Urinary bladder (tissue), 4 donors: Measurements from ENCODE around the gene GPX2. TPM values are rescaled to one million over a fixed set of nuclear protein-coding genes. Genes with fewer than 3 reads are reported as not detected.

Source experiments
- DNase-seq: peaks from one replicate; pipeline ENCODE4 v3.0.0-alpha.2; 2015; ENCODE audit errors: extremely low spot score
- H3K27ac ChIP-seq: one replicate; pipeline ENCODE4 v1.5.1; 2013; ENCODE audit warnings: low read depth, mild to moderate bottlenecking, moderate library complexity
- H3K36me3 ChIP-seq: one replicate; pipeline ENCODE4 v1.6.1; 2013; ENCODE audit warnings: mild to moderate bottlenecking, moderate library complexity; ENCODE audit not compliant: insufficient read depth
- H3K4me1 ChIP-seq: one replicate; pipeline ENCODE4 v1.6.1; 2013; ENCODE audit warnings: mild to moderate bottlenecking, moderate library complexity; ENCODE audit not compliant: insufficient read depth
- H3K4me3 ChIP-seq: one replicate; pipeline ENCODE4 v1.5.1; 2013; ENCODE audit warnings: low read depth, low read length
- WGBS: extraction: QIAGEN DNeasy Blood & Tissue Kit; methylation state at CpG from one replicate; pipeline ENCODE4 v1.1.7; 2013; 5-methylcytosine and 5-hydroxymethylcytosine counted together
- polyA plus RNA-seq: library from polyadenylated mRNA; stranded (reverse); fragments of 200-250 nt; gene quantifications from one replicate; pipeline ENCODE4 v1.2.3, GENCODE V29; 2013
- total RNA-seq: library from RNA; depleted of rRNA; stranded (reverse); fragments of >200 nt; gene quantifications from one replicate; pipeline ENCODE4 v1.2.3, GENCODE V29; 2014
- donor health status: healthy with polysubstance abuse.
- donor health status: healthy.

The GPX2 gene
- total and polyA plus RNA-seq, 2 donors: 21.0 to 191 TPM

DNA sequence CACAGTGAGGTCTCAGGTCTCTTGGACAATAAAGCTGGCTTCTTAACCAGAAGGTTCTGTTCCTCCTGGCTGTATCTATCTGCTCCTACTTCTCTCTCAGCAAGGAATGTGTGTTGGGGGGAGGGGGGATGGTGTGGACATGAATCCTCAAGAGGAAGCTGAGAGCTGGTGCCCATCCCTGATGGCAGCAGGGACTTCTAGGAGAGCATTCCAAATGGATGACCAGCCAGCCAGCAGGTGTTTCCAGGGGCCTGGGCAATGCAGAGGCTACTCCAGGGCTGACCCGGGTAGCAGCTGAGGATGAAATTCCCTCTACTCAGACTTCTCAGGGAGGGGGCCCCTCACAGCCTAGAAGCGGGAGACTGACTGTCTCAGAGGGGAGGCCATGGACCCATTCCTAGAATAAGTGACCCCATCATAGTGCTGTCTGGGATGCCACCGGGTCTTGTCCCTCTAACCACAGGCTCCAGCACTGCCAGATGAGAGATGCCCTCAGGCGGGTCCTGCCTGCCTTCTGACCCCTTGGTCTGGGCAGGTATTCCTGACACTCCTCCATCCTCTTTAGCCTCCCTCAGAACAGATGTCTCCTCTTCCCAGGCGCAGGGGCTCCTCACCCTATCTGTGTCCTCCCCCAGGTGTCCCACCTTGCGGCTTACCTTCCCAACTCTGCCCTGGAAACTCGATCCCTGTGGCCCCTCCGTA is 28.4 kb upstream of the GPX2 start:
- no peak for DNase-seq
- Histone ChIP-seq H3K27ac (peak overlapping the region; percentile 29), H3K4me1 (peaks cover 1% of the 10 kb centered on the region), H3K4me3 (peak overlapping the region; percentile 69), H3K36me3 (no peaks in the 10 kb centered on the region)
- WGBS: 48% methylated on average over 8 of the region's 8 CpGs

DNA sequence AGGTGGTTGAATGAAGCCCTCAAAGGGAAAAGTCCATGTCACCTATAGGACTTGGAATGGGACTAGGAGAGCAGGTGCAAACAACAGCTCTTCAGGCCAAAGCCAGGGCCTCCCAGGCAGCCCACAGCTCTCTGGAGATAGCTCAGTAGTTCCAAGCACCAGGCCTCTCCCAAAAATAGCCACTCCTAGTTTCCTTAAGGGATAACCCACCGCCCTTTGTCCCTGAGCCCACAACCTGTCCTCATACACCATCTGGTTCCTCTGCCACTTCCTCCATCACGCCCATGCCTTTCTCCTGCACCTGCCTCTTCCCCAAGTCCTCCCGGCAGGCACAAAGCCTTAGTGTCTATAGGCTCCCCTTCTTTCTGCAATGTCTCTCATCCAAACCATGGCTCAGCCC is 27.5 kb upstream of the GPX2 start:
- WGBS: 92% methylated on average over 3 of the region's 3 CpGs
- H3K4me3 ChIP-seq: no peak overlapping the region
- no peaks in the 10 kb centered on the region for H3K36me3 ChIP-seq
- no peak overlapping the region for H3K27ac ChIP-seq
- peaks cover 1% of the 10 kb centered on the region for H3K4me1 ChIP-seq
- no peak for DNase-seq

DNA sequence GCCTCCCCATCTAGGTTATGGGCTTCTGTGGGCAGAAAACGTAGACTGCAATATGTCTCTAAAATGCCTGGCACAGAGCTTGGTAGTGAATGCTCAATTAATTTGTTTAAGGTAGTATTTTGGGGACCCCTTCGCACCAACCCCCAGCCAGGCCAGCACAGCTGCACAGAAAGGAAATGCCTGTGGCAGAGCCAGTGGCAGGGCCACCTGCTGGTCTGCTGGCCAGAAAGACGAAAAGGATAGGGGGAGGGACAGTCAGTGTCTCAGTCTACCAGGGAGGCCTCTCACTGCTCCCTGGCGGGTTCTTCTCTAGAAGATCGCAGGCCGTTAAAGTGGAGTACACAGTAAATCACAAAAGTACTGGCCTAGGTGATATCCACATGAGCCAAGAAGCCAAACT is 26.1 kb upstream of the GPX2 start:
- H3K4me3 ChIP-seq: no peak overlapping the region
- H3K27ac ChIP-seq: no peak overlapping the region
- WGBS: 87% methylated on average over 6 of the region's 6 CpGs
- no peaks in the 10 kb centered on the region for H3K36me3 ChIP-seq
- DNase-seq: no peak
- H3K4me1 ChIP-seq: peaks cover 1% of the 10 kb centered on the region

DNA sequence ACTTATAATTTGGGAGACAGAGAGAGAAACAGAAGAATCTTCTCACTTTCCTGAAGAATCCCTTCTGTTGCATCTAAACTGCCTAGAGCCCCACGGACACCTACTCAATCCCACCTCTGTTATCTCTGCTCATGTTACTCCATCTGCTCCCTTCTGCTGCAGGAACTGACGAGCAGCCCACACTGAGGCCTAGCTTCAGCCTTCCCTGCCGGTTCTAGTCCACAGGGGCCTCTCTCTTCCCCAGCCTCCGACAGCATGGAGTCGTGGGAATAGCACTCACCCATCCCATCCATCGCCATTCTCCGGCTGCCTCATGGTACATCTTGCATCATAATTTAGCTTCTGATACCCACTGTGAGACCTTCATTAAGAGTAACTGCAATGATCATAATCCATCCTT is 25.6 kb upstream of the GPX2 start:
- no peak overlapping the region for H3K27ac ChIP-seq
- H3K4me1 ChIP-seq: peaks cover 1% of the 10 kb centered on the region
- H3K36me3 ChIP-seq: no peaks in the 10 kb centered on the region
- 86% methylated on average over 7 of the region's 7 CpGs for WGBS
- no peak for DNase-seq
- no peak overlapping the region for H3K4me3 ChIP-seq

DNA sequence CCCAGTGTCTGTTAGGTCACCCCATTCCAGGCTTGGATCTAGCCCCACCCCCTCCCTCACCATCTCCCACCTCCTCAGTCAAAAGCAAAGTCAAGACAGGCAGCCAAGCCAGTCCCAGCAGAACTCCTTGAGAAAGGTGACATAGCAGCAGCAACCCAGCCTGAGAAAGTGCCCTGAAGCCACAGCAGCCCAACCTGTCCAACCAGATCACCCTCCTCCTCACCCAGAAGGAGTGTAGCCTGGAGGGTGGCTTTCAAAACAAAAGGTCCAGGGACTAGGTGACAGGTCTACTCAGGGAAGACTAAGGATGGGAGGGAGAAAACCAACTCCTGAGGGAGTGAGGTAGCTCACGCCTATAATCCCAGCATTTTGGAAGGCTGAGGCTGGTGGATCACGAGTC is 24.4 kb upstream of the GPX2 start:
- DNase-seq: peak; percentile 49
- Histone ChIP-seq H3K4me1 (no peaks in the 10 kb centered on the region), H3K36me3 (no peaks in the 10 kb centered on the region), H3K4me3 (no peak overlapping the region), H3K27ac (peak overlapping the region; percentile 53)
- WGBS: 89% methylated on average over 2 of the region's 2 CpGs

DNA sequence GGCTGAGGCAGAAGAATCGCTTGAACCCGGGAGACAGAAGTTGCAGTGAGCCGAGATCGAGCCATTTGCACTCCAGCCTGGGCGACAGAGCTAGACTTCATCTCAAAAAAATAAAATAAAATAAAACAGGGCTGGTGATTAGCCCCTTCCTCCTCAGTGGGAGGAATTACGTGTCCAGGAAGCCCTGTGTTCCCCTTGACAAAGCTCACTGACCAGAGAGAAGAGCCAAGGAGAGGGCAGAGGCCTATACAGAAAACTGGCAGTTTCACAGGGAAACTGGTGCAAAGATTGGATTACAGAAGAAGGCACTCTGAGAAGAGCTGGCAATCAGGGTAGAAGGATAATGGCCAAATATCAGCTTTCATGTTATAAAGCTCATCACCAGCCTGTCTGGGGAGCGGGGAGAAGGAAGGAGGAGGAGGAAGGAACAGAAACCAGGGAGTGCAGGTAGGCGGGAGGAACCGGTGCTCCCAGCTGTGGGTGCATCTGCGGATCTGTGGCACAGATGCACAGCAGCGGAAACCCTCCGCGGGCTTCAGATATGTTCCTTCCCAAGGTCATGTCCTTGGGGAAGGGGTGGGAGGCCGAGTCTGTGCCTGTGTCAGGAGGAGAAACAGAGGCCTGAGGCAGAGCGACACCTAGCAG is 22.9 kb upstream of the GPX2 start:
- no peaks in the 10 kb centered on the region for H3K4me1 ChIP-seq
- 89% methylated on average over 15 of the region's 15 CpGs for WGBS
- no peak overlapping the region for H3K4me3 ChIP-seq
- H3K36me3 ChIP-seq: no peaks in the 10 kb centered on the region
- no peak for DNase-seq
- H3K27ac ChIP-seq: no peak overlapping the region

DNA sequence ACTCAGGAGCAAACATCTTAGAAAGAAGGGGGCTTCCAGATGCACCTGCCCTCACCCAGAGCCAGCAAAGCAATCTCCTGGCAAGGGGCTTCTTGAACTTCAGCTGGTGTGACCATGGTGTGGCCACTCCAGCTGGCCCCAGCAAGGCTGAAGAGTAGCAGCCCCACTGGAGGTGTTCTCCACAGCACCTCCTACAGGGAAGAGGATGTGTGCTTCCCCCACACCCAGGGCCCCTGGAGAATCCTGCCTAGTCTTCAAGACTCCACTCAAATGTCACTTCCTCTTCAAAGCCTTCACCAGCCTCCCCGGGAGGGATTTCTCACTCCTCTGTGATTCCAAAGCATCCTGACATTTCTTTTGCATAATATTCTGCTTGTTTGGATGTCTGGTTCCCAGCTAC is 21.1 kb upstream of the GPX2 start:
- no peak for DNase-seq
- 67% methylated on average over 1 of the region's 1 CpG for WGBS

DNA sequence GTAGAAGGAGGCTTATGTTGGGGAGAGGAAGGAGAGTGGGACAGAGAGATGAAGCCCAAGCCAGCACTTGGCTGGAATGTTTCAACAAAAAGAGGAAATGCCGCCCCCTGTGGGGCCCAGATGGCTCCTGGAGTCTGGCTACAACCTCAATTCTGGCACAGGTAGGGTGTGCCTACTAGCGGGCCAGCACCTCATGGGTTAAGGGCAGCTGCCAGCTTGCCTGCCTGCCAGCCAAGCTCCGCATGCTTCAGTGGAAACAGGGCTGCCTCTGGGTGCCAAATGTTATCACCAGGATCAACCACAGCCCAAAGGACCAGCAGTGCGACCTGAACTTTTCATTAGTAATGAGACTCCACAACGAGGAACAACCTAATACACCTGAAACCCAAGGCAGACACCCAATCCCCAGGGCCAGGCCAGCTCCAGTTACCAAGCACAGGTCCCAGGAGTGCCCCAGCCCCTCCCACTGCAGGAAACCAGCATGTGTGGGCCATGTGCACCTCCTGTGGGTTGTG is 18.3 kb upstream of the GPX2 start:
- Histone ChIP-seq H3K36me3 (no peaks in the 10 kb centered on the region), H3K27ac (no peak overlapping the region), H3K4me1 (no peaks in the 10 kb centered on the region), H3K4me3 (no peak overlapping the region)
- no peak for DNase-seq
- 63% methylated on average over 5 of the region's 5 CpGs for WGBS

More for the DNA sequence above, 21.1 kb upstream of the GPX2 start:
- no peaks in the 10 kb centered on the region for H3K36me3 ChIP-seq
- H3K4me1 ChIP-seq: no peaks in the 10 kb centered on the region
- H3K27ac ChIP-seq: no peak overlapping the region
- no peak overlapping the region for H3K4me3 ChIP-seq

DNA sequence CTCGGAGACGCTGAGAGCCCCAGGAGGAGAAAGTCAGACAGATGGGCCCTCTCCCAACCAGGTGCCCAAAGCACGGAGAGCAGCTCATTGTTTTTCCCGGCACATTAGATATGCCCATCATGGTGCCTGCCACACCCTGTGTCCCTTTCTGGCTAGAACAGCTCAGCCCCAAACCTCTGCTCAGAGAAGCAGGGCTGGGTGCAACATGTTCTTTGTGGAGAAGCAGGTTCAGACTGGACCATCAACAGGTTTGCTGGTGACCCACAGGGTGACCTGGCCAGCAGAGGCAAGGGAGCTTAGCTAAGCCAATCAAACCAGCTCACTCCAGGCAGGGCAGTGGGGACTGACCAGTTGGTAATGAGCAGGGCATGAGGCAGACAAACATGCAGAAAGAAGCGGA is 16.2 kb upstream of the GPX2 start:
- DNase-seq: no peak
- H3K27ac ChIP-seq: no peak overlapping the region
- 89% methylated on average over 5 of the region's 5 CpGs for WGBS
- H3K4me3 ChIP-seq: no peak overlapping the region
- H3K36me3 ChIP-seq: no peaks in the 10 kb centered on the region
- H3K4me1 ChIP-seq: no peaks in the 10 kb centered on the region

DNA sequence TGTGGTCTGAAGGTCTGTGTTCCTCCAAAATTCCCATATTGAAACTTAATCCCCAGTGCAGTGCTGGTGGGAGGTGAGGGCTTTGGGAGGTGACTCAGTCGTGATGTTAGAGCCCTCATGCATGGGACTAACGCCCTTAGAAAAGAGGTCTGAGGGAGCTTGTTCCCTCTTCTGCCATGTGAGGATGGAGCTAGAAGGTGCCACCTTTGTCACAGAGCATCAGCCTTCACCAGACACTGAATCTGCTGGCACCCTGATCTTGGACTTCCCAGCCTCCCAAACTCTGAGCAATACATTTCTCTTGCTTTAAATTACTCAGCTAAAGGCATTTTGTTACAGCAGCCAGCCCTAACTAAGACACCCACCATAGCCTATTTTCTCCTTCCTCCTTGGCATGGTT is 15.7 kb upstream of the GPX2 start:
- no peaks in the 10 kb centered on the region for H3K36me3 ChIP-seq
- 99% methylated on average over 2 of the region's 2 CpGs for WGBS
- no peak overlapping the region for H3K27ac ChIP-seq
- DNase-seq: no peak
- H3K4me3 ChIP-seq: no peak overlapping the region
- H3K4me1 ChIP-seq: no peaks in the 10 kb centered on the region

DNA sequence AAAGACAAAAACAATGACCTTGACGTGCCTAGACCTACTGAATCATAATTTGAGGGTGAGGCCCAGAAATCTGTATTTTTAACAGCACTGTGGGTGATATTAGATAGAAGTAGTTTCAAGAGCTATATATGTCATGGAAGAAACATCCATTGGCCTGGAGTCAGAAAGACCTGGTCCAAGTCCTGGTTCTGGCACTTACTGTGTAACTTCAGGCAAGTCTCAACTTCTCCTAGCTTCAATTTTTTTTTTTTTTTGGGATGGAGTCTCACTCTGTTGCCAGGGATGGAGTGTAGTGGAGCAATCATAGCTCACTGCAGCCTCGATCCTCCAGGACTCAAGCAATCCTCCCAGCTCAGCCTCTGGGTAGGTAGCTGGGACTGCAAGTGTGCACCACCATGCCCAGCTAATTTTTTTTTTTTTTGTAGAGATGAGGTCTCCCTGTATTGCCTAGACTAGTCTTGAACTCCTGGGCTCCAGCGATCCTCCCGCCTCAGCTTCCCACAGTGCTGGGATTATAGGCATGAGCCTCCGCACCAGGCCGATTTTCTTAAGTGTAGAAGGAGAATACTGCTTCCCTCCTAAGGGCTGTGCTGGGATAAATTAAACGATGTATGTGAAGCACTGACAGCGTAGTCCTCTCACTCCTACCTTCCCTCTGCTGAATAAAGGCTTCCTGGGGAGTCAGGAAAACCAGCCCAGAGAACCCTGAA is 14.3 kb upstream of the GPX2 start:
- Histone ChIP-seq H3K27ac (no peak overlapping the region), H3K4me3 (no peak overlapping the region), H3K36me3 (no peaks in the 10 kb centered on the region), H3K4me1 (no peaks in the 10 kb centered on the region)
- 84% methylated on average over 8 of the region's 8 CpGs for WGBS
- no peak for DNase-seq

DNA sequence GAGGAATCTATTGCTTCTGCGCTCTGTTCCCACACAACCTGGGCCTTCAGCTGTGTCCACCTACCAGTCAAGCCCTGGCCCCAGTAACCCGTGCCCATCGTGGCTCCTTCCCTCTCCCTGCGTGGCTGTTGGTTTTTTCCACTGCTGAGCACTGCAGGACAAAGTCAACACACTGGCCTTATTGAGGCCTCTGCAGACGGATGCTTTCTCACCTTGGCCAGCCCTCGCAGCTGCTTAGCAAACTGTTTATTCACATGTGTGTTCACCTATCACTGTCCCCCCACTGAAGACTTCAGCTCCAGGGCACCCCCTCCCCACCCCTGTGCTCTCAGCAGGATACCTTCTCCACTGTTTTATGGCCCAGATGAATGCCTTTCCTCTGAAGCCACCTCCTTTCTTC is 12.8 kb upstream of the GPX2 start:
- Histone ChIP-seq H3K27ac (no peak overlapping the region), H3K4me3 (no peak overlapping the region), H3K36me3 (no peaks in the 10 kb centered on the region), H3K4me1 (no peaks in the 10 kb centered on the region)
- 78% methylated on average over 6 of the region's 6 CpGs for WGBS
- no peak for DNase-seq

DNA sequence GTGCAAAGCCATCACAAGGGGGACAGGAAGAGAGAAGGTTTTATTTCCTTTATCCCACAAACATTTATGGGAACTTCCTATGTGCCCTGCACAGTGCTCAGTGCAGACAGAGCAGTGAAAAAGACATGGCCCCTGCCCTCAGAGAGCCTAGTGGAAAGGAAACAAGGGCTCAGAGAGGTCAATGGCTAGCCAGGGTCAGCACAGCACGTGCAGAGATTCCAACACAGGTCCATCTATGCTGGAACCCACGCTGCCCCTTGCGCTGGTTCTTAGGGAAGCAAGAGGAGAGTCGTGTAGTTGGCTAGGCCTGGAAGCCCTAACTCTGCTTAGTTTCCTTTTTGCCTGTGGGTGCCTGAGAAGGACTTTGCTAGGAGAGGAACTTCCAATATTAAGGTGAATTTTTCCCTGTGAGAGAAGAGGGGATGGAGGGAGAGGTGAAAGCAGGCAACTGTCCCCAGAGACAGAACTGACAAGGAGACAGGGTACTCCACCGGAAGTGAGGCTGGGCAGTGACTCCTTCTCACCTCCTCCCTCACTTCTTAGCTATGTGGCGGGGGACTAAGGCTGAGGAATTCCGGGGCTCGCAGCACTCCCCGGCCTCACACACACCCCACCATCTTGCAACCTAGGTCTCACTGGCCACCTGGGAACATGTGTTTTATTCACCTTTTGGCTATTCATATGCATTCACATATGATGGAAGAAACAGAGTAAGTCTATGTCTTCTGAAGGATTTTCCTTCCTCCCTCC is 12.1 kb upstream of the GPX2 start:
- no peaks in the 10 kb centered on the region for H3K4me1 ChIP-seq
- 90% methylated on average over 9 of the region's 9 CpGs for WGBS
- H3K4me3 ChIP-seq: no peak overlapping the region
- no peak for DNase-seq
- H3K27ac ChIP-seq: no peak overlapping the region
- no peaks in the 10 kb centered on the region for H3K36me3 ChIP-seq
